ENCODE results near the gene NAPG. TPM values are rescaled to one million over a fixed set of nuclear protein-coding genes. Genes with fewer than 3 reads are reported as not detected.
A peak's percentile ranks its signal among the peaks of the same experiment; 100 is the strongest.

The NAPG gene
- total RNA-seq, 1 donor from 2014 or later: 23.6 TPM

GRCh38 chr18:10514601-10515000 lies 11.2 kb upstream of the NAPG start:
- Mint-ChIP-seq H3K4me3 (no peak overlapping the region), H3K27me3 (ENCODE audit: low read depth) (no peaks in the 10 kb centered on the region), H3K27ac (ENCODE audit: unreplicated experiment) (no peak overlapping the region), H3K9me3 (no peaks in the 10 kb centered on the region), H3K4me1 (peaks cover 19% of the 10 kb centered on the region), H3K36me3 (ENCODE audit: low read depth) (no peaks in the 10 kb centered on the region)
- TF ChIP-seq, protein P1, sequence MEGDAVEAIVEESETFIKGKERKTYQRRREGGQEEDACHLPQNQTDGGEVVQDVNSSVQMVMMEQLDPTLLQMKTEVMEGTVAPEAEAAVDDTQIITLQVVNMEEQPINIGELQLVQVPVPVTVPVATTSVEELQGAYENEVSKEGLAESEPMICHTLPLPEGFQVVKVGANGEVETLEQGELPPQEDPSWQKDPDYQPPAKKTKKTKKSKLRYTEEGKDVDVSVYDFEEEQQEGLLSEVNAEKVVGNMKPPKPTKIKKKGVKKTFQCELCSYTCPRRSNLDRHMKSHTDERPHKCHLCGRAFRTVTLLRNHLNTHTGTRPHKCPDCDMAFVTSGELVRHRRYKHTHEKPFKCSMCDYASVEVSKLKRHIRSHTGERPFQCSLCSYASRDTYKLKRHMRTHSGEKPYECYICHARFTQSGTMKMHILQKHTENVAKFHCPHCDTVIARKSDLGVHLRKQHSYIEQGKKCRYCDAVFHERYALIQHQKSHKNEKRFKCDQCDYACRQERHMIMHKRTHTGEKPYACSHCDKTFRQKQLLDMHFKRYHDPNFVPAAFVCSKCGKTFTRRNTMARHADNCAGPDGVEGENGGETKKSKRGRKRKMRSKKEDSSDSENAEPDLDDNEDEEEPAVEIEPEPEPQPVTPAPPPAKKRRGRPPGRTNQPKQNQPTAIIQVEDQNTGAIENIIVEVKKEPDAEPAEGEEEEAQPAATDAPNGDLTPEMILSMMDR (conservative IDR thresholded peaks at IDR 0.05): no peak
- DNase-seq (ENCODE audit: low read depth, low spot score): no peak

GRCh38 chr18:10515456-10515855 lies 10.4 kb upstream of the NAPG start:
- peaks cover 24% of the 10 kb centered on the region for H3K4me1 Mint-ChIP-seq
- no peaks in the 10 kb centered on the region for H3K36me3 Mint-ChIP-seq (ENCODE audit: low read depth)
- TF ChIP-seq, protein P1 (conservative IDR thresholded peaks at IDR 0.05): no peak
- no peak overlapping the region for H3K4me3 Mint-ChIP-seq
- no peak for DNase-seq (ENCODE audit: low read depth, low spot score)
- no peaks in the 10 kb centered on the region for H3K9me3 Mint-ChIP-seq
- no peaks in the 10 kb centered on the region for H3K27me3 Mint-ChIP-seq (ENCODE audit: low read depth)
- H3K27ac Mint-ChIP-seq (ENCODE audit: unreplicated experiment): no peak overlapping the region

DNA sequence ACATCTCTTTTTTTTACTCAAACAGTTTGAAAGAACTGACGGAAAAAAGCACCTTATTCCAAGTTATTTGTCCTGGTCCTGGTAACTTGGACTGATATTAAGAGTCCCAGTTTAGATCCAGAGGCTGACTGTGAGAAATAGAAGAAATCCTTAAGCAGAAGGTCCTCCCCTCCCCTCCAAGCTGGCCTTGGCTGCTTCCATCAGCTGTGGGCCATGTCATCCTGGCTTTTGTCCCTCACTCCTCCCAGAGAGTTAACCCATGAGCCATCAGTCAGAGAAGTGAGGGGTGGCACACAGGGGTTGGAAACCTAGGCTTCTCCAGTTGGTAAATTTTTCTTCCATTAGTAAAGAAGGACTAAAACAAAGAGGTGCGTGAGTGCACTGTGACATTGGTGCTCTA lies 9.7 kb upstream of the NAPG start:
- TF ChIP-seq, protein P1 (conservative IDR thresholded peaks at IDR 0.05): no peak
- Mint-ChIP-seq H3K4me1 (peaks cover 24% of the 10 kb centered on the region), H3K9me3 (no peaks in the 10 kb centered on the region), H3K27me3 (ENCODE audit: low read depth) (no peaks in the 10 kb centered on the region), H3K36me3 (ENCODE audit: low read depth) (no peaks in the 10 kb centered on the region), H3K4me3 (no peak overlapping the region), H3K27ac (ENCODE audit: unreplicated experiment) (no peak overlapping the region)
- no peak for DNase-seq (ENCODE audit: low read depth, low spot score)

DNA sequence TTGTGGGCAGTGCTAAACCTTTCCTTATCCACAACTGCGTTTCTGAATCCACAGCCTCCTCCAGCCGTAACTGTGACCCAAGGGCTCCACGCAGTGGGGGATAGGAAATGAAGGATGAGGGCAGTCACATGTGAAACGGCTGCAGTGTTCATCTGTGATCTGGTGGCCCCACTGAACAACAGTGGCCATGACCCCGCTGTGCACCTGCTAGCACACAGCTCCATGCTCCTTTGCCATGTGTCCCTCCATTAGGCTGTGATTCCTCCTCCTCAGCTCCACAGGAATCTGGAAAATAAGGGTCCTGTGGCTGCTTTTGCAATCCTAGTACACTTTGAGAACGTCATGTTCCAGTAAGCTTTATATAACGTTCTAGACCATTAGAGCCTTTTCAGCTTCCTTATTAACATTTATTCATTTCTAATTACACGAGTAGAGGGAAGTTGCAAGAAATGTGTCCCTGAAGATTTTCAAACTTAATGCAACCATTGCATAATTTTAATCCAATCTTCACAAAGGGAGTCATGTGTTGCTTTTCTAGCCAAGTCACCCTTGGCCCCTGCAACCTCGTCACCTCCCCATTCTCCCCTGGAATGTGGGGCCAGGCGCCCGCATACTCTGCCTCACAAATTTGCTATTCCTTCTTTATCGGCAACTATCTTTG lies 7.1 kb upstream of the NAPG start:
- peak; percentile 32 for DNase-seq (ENCODE audit: low read depth, low spot score)
- H3K27ac Mint-ChIP-seq (ENCODE audit: unreplicated experiment): peak overlapping the region; percentile 5
- peaks cover 3% of the 10 kb centered on the region for H3K27me3 Mint-ChIP-seq (ENCODE audit: low read depth)
- no peaks in the 10 kb centered on the region for H3K9me3 Mint-ChIP-seq
- TF ChIP-seq, protein P1 (conservative IDR thresholded peaks at IDR 0.05): peak; percentile 40
- no peaks in the 10 kb centered on the region for H3K36me3 Mint-ChIP-seq (ENCODE audit: low read depth)
- no peak overlapping the region for H3K4me3 Mint-ChIP-seq
- H3K4me1 Mint-ChIP-seq: peaks cover 19% of the 10 kb centered on the region

DNA sequence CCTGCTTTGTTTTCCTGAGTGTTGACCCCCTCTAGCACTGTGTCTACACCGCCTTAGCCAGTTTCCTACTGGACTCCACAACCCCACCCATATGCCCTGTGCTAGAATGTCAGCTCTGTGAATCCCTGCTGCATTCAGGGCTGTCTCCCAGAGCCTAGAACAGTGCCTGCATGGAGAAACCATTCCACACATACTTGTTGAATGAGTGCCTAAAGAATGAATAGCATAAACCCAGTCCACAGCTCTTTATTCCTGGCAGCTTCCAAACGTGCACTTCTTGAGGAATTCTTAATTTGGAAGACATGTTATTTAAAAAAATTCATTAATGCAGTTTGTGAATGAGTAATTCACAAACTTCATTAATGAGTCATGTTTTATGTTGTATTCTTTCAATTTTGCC lies 6.5 kb upstream of the NAPG start:
- DNase-seq (ENCODE audit: low read depth, low spot score): no peak
- H3K27me3 Mint-ChIP-seq (ENCODE audit: low read depth): peaks cover 3% of the 10 kb centered on the region
- H3K27ac Mint-ChIP-seq (ENCODE audit: unreplicated experiment): no peak overlapping the region
- no peaks in the 10 kb centered on the region for H3K36me3 Mint-ChIP-seq (ENCODE audit: low read depth)
- TF ChIP-seq, protein P1 (conservative IDR thresholded peaks at IDR 0.05): no peak
- H3K4me1 Mint-ChIP-seq: peaks cover 19% of the 10 kb centered on the region
- H3K4me3 Mint-ChIP-seq: no peak overlapping the region
- H3K9me3 Mint-ChIP-seq: no peaks in the 10 kb centered on the region
